Uterus (tissue), 2 donors: ENCODE data around the gene HYDIN.

Experiments
- POLR2A ChIP-seq, 2 donors: fragments of 450-650 bp; IDR thresholded peaks; one replicate each; pipeline ENCODE4 v1.6.1; 2016; ENCODE audit warnings: antibody characterized with exemption in 2 of 2, mild to moderate bottlenecking in 1 of 2, moderate library complexity in 1 of 2
- TF ChIP-seq, protein P1 (sequence below), 4 experiments: fragments of 200-600 bp in 2 of 4; fragments of 450-650 bp in 2 of 4; sonication (generic) in 2 of 4; IDR thresholded peaks; one replicate each; pipeline ENCODE4 v1.5.1; 2016 to 2019; ENCODE audit warnings: antibody characterized with exemption in 4 of 4, mild to moderate bottlenecking in 2 of 4, moderate library complexity in 1 of 4

GRCh38 chr16:70784692-70785555 is 445.6 kb downstream of the HYDIN start:
- TF ChIP-seq, protein P1, sequence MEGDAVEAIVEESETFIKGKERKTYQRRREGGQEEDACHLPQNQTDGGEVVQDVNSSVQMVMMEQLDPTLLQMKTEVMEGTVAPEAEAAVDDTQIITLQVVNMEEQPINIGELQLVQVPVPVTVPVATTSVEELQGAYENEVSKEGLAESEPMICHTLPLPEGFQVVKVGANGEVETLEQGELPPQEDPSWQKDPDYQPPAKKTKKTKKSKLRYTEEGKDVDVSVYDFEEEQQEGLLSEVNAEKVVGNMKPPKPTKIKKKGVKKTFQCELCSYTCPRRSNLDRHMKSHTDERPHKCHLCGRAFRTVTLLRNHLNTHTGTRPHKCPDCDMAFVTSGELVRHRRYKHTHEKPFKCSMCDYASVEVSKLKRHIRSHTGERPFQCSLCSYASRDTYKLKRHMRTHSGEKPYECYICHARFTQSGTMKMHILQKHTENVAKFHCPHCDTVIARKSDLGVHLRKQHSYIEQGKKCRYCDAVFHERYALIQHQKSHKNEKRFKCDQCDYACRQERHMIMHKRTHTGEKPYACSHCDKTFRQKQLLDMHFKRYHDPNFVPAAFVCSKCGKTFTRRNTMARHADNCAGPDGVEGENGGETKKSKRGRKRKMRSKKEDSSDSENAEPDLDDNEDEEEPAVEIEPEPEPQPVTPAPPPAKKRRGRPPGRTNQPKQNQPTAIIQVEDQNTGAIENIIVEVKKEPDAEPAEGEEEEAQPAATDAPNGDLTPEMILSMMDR (IDR thresholded peaks at IDR 0.05), result no peak
- no peak for TF ChIP-seq POLR2A (IDR thresholded peaks at IDR 0.05)
